GM23338 (cell line): ENCODE results near the gene ARMH1. TPM values are rescaled to one million over a fixed set of nuclear protein-coding genes. Genes with fewer than 3 reads are reported as not detected.
A peak's percentile ranks its signal among the peaks of the same experiment; 100 is the strongest.
"Not testable (repeated sequence)": the region's sequence is repeated elsewhere in the genome, so short reads cannot be mapped to it uniquely, and the experiment has no call there.

Experiments
- ATAC-seq: fragments of 200-7000 bp; cut with Tn5 transposase; 3 replicates; pipeline ENCODE4 v1.9.1; 2020
- DNase-seq: peaks from one replicate; pipeline ENCODE4 v3.0.0-alpha.2; 2015; ENCODE audit warnings: low spot score
- H2AFZ ChIP-seq: fragments of 200-600 bp; sonication (generic); 2 replicates; pipeline ENCODE4 v1.8.0; 2016; ENCODE audit warnings: antibody characterized with exemption, mild to moderate bottlenecking, moderate library complexity
- H3F3A ChIP-seq: fragments of 200-600 bp; sonication (generic); replicated peaks from 2 replicates; pipeline ENCODE4 v1.8.0; 2017; ENCODE audit warnings: antibody characterized with exemption, mixed run types, low read depth
- H3K27ac ChIP-seq: fragments of 200-600 bp; sonication (generic); 2 replicates; pipeline ENCODE4 v1.6.1; 2016; ENCODE audit warnings: low read depth
- H3K27me3 ChIP-seq: fragments of 200-600 bp; sonication (generic); 2 replicates; pipeline ENCODE4 v1.8.0; 2016; ENCODE audit warnings: mild to moderate bottlenecking, mixed run types, moderate library complexity; ENCODE audit not compliant: insufficient read depth
- H3K36me3 ChIP-seq: fragments of 200-600 bp; sonication (generic); 2 replicates; pipeline ENCODE4 v1.8.0; 2016; ENCODE audit warnings: mild to moderate bottlenecking; ENCODE audit not compliant: insufficient read depth
- H3K4me1 ChIP-seq: fragments of 200-600 bp; sonication (generic); 2 replicates; pipeline ENCODE4 v1.8.0; 2016; ENCODE audit warnings: mild to moderate bottlenecking, moderate library complexity; ENCODE audit not compliant: insufficient read depth
- H3K4me2 ChIP-seq: fragments of 200-600 bp; sonication (generic); 2 replicates; pipeline ENCODE4 v1.7.1; 2017; ENCODE audit warnings: mixed run types
- H3K4me3 ChIP-seq: fragments of 200-600 bp; sonication (generic); 2 replicates; pipeline ENCODE4 v1.6.1; 2016; ENCODE audit warnings: mixed run types
- H3K79me2 ChIP-seq: fragments of 200-600 bp; sonication (generic); replicated peaks from 2 replicates; pipeline ENCODE4 v1.8.0; 2017; ENCODE audit warnings: mild to moderate bottlenecking; ENCODE audit not compliant: insufficient read depth
- H3K9me2 ChIP-seq: fragments of 200-600 bp; sonication (generic); 2 replicates; pipeline ENCODE4 v1.8.0; 2017; ENCODE audit not compliant: insufficient read depth
- H4K20me1 ChIP-seq: fragments of 200-600 bp; sonication (generic); replicated peaks from 2 replicates; pipeline ENCODE4 v1.8.0; 2017; ENCODE audit warnings: mild to moderate bottlenecking; ENCODE audit not compliant: insufficient read depth
- H3K27ac Mint-ChIP-seq: 2 replicates; pipeline ENCODE4 v1.8.0; 2020; ENCODE audit warnings: inconsistent platforms, mild to moderate bottlenecking, moderate library complexity, mixed read lengths
- H3K27me3 Mint-ChIP-seq: 3 replicates; pipeline ENCODE4 v1.8.0; 2022; ENCODE audit warnings: low read depth, mild to moderate bottlenecking, moderate library complexity, mixed read lengths, inconsistent platforms; ENCODE audit not compliant: insufficient read depth, poor library complexity
- H3K36me3 Mint-ChIP-seq: 3 replicates; pipeline ENCODE4 v1.8.0; 2021; ENCODE audit warnings: low read depth, mild to moderate bottlenecking, inconsistent platforms, moderate library complexity, mixed read lengths
- H3K4me1 Mint-ChIP-seq: 3 replicates; pipeline ENCODE4 v1.8.0; 2020; ENCODE audit warnings: mild to moderate bottlenecking, inconsistent platforms, mixed read lengths
- H3K4me3 Mint-ChIP-seq: 3 replicates; pipeline ENCODE4 v1.8.0; 2021; ENCODE audit warnings: moderate library complexity, mild to moderate bottlenecking, inconsistent platforms, mixed read lengths
- H3K9me3 Mint-ChIP-seq: 3 replicates; pipeline ENCODE4 v1.8.0; 2020; ENCODE audit warnings: moderate library complexity, mild to moderate bottlenecking, inconsistent platforms, mixed read lengths
- polyA plus RNA-seq: library from polyadenylated mRNA; unstranded; fragments of >200 nt; fragmentation: Nextera tagmentation; extraction: Ambion mirVana; gene quantifications from 2 replicates; pipeline ENCODE4 v1.2.1, GENCODE V29; 2016
- small RNA-seq: library from RNA; depleted of rRNA; stranded (forward); fragments of <200 nt; gene quantifications from one replicate; pipeline ENCODE3, GENCODE V24; 2014; ENCODE audit warnings: low replicate concordance
- total RNA-seq: library from RNA; depleted of rRNA; stranded (reverse); fragments of >200 nt; shearing (Covaris generic); gene quantifications from 2 replicates; pipeline ENCODE4 v1.2.3, GENCODE V29; 2014; rRNA removed

The ARMH1 gene
- total and polyA plus RNA-seq, 2 experiments from 2014 or later = 0.31 TPM; not detected in 1

GRCh38 chr1:44766421-44766820, 91.9 kb downstream of the ARMH1 start:
- ATAC-seq, H3K4me1 ChIP-seq, H3K4me3 Mint-ChIP-seq, H3K4me1 Mint-ChIP-seq, H3K9me3 Mint-ChIP-seq, H4K20me1 ChIP-seq, H3K27ac ChIP-seq, H3K79me2 ChIP-seq, H3F3A ChIP-seq, H3K27me3 Mint-ChIP-seq, H3K9me2 ChIP-seq, H2AFZ ChIP-seq, DNase-seq, H3K27me3 ChIP-seq, H3K4me2 ChIP-seq, H3K4me3 ChIP-seq, H3K27ac Mint-ChIP-seq: not testable (repeated sequence)
- H3K36me3 ChIP-seq = peaks cover 37% of the 10 kb centered on the region
- H3K36me3 Mint-ChIP-seq = peaks cover 63% of the 10 kb centered on the region

Small RNA genes within 50 kb of the gene (small RNA-seq; reads per million reads assigned to genes)
- gene RNU5D-1 (333 reads per million, percentile 100 among the genes with 10 or more reads in this experiment), gene RNU5F-1 (125 reads per million, percentile 99 among the genes with 10 or more reads in this experiment)

Other genes starting within 250 kb of the ARMH1 start
- 4.3 and 20.8 TPM in 2 replicates for gene TMEM53, start 233 bp upstream of the ARMH1 start, total RNA-seq
- 10.6 and 15.4 TPM in 2 replicates for gene TMEM53, start 233 bp upstream of the ARMH1 start, polyA plus RNA-seq
- not detected in 2 replicates for gene RNU5D-1, start 56.5 kb downstream of the ARMH1 start, total RNA-seq
- not detected in 2 replicates for gene RNU5D-1, start 56.5 kb downstream of the ARMH1 start, polyA plus RNA-seq
- gene KIF2C, start 65.1 kb downstream of the ARMH1 start, total RNA-seq = 58.2 and 62.9 TPM in 2 replicates
- gene KIF2C, start 65.1 kb downstream of the ARMH1 start, polyA plus RNA-seq = 35.9 and 38.0 TPM in 2 replicates
- 1,756 and 2,098 TPM in 2 replicates for gene RPS8, start 100.8 kb downstream of the ARMH1 start, total RNA-seq
- 2,427 and 2,738 TPM in 2 replicates for gene RPS8, start 100.8 kb downstream of the ARMH1 start, polyA plus RNA-seq
- 0.58 and 0.63 TPM in 2 replicates for gene BEST4, start 113.5 kb downstream of the ARMH1 start, total RNA-seq
- 1.5 and 1.6 TPM in 2 replicates for gene BEST4, start 113.5 kb downstream of the ARMH1 start, polyA plus RNA-seq
- 11.8 and 15.1 TPM in 2 replicates for gene PLK3, start 125.7 kb downstream of the ARMH1 start, total RNA-seq
- 7.6 and 8.7 TPM in 2 replicates for gene PLK3, start 125.7 kb downstream of the ARMH1 start, polyA plus RNA-seq
- 0.73 TPM in 1 of 2 replicates, not detected in the other for gene DYNLT4, start 132.6 kb downstream of the ARMH1 start, total RNA-seq
- gene DYNLT4, start 132.6 kb downstream of the ARMH1 start, polyA plus RNA-seq = not detected in 2 replicates
- 0.16 and 0.66 TPM in 2 replicates for gene BTBD19, start 133.8 kb downstream of the ARMH1 start, total RNA-seq
- 0.33 and 0.37 TPM in 2 replicates for gene BTBD19, start 133.8 kb downstream of the ARMH1 start, polyA plus RNA-seq
- gene PTCH2, start 168.5 kb downstream of the ARMH1 start, total RNA-seq = 0.63 and 0.74 TPM in 2 replicates
- gene PTCH2, start 168.5 kb downstream of the ARMH1 start, polyA plus RNA-seq = 0.52 and 0.74 TPM in 2 replicates